OCI-LY1 (cell line): Measurements from ENCODE around the gene CDH3.

Source experiments
- EZH2 ChIP-seq: fragments of 200-600 bp; sonication (generic), shearing (Covaris generic); IDR thresholded peaks from 2 replicates; pipeline ENCODE4 v1.8.0; 2017; ENCODE audit warnings: borderline replicate concordance, mixed run types, mild to moderate bottlenecking, antibody characterized with exemption, low read length, moderate library complexity, mixed read lengths
- TF ChIP-seq, protein P1 (sequence below): fragments of 200-600 bp; sonication (generic), shearing (Covaris generic); IDR thresholded peaks from 2 replicates; pipeline ENCODE4 v1.5.1; 2017; ENCODE audit warnings: mild to moderate bottlenecking, antibody characterized with exemption, low read length, moderate library complexity, mixed read lengths

DNA sequence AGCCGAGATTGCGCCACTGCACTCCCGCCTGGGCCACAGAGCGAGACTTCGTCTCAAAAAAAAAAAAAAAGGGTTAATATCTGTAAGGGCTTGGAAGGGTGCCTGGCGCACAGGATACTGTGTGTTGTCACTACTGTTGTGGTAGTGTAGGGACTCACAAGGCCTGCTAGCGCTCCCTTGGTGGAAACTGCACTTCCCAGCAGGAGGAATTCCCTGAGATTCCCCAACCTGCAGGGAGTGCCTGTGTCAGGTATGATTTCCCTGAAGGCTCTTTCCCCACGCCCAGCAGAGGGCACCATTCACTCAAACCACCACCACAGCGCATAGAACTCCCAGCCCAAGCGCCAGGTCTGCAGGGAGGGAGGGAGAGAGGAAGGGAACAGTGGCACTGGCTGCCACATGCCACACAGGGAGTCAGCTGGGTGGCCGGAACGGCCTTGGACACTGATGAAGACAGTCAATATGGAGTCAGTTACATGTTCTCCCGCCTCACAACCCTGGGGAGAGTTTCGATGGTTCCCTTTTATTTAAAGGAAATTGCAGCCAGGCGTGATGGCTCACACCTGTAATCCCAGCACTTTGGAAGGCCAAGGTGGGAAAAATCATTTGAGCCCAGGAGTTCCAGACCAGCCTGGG is 59.2 kb downstream of the CDH3 start:
- TF ChIP-seq, protein P1, sequence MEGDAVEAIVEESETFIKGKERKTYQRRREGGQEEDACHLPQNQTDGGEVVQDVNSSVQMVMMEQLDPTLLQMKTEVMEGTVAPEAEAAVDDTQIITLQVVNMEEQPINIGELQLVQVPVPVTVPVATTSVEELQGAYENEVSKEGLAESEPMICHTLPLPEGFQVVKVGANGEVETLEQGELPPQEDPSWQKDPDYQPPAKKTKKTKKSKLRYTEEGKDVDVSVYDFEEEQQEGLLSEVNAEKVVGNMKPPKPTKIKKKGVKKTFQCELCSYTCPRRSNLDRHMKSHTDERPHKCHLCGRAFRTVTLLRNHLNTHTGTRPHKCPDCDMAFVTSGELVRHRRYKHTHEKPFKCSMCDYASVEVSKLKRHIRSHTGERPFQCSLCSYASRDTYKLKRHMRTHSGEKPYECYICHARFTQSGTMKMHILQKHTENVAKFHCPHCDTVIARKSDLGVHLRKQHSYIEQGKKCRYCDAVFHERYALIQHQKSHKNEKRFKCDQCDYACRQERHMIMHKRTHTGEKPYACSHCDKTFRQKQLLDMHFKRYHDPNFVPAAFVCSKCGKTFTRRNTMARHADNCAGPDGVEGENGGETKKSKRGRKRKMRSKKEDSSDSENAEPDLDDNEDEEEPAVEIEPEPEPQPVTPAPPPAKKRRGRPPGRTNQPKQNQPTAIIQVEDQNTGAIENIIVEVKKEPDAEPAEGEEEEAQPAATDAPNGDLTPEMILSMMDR = peak; percentile 72
- no peak for TF ChIP-seq EZH2
